Measurements from ENCODE around the gene FLAD1. TPM values are rescaled to one million over a fixed set of nuclear protein-coding genes. Genes with fewer than 3 reads are reported as not detected.
"Not testable (repeated sequence)": the region's sequence is repeated elsewhere in the genome, so short reads cannot be mapped to it uniquely, and the experiment has no call there.

The FLAD1 gene
- total RNA-seq, 2 experiments from 2014 or later, result 45.4 to 49.4 TPM

GRCh38 chr1:154978360-154978759 lies 4.8 kb upstream of the FLAD1 start:
- H3K27ac Mint-ChIP-seq, result no peak overlapping the region
- no peak for DNase-seq
- peaks cover 23% of the 10 kb centered on the region for H3K36me3 Mint-ChIP-seq
- no peaks in the 10 kb centered on the region for H3K9me3 Mint-ChIP-seq
- intact Hi-C loops (cut with micrococcal nuclease), result no loop called here
- CTCF ChIA-PET, result interaction anchor here (0.6 to 12.9 kb wide), 3 partner anchors 19 to 73 kb away, joined by 4 to 80 read pairs (median 11); no protein-coding TSS in a partner anchor
- POLR2A ChIA-PET, result no interaction called here
- H3K27me3 Mint-ChIP-seq, result no peaks in the 10 kb centered on the region
- no peak overlapping the region for H3K4me3 Mint-ChIP-seq
- H3K4me1 Mint-ChIP-seq (ENCODE audit: low read depth), result peaks cover 5% of the 10 kb centered on the region

- H3K27me3 Mint-ChIP-seq, result no peaks in the 10 kb centered on the region
- peaks cover 13% of the 10 kb centered on the region for H3K4me1 Mint-ChIP-seq (ENCODE audit: low read depth)
- peaks cover 24% of the 10 kb centered on the region for H3K36me3 Mint-ChIP-seq
- H3K4me3 Mint-ChIP-seq, result no peak overlapping the region
- DNase-seq, result no peak
- no peak overlapping the region for H3K27ac Mint-ChIP-seq
- ChIA-PET POLR2A (interaction anchor here (1.0 to 2.7 kb wide), 8 partner anchors 8 to 42 kb away, joined by 3 to 27 read pairs (median 6); partner anchors contain the start of genes CKS1B and LENEP), CTCF (interaction anchor here (1.0 to 4.4 kb wide), 8 partner anchors 8 to 103 kb away, joined by 3 to 82 read pairs (median 8); partner anchors contain the start of gene CKS1B)
- intact Hi-C loops (cut with micrococcal nuclease), result loop anchor here (5.0 kb wide), 1 partner anchor 80 kb away; the partner anchor contains the start of gene EFNA4
- no peaks in the 10 kb centered on the region for H3K9me3 Mint-ChIP-seq
Measured at GRCh38 chr1:154982341-154982740, 803 bp upstream of the FLAD1 start.

DNA sequence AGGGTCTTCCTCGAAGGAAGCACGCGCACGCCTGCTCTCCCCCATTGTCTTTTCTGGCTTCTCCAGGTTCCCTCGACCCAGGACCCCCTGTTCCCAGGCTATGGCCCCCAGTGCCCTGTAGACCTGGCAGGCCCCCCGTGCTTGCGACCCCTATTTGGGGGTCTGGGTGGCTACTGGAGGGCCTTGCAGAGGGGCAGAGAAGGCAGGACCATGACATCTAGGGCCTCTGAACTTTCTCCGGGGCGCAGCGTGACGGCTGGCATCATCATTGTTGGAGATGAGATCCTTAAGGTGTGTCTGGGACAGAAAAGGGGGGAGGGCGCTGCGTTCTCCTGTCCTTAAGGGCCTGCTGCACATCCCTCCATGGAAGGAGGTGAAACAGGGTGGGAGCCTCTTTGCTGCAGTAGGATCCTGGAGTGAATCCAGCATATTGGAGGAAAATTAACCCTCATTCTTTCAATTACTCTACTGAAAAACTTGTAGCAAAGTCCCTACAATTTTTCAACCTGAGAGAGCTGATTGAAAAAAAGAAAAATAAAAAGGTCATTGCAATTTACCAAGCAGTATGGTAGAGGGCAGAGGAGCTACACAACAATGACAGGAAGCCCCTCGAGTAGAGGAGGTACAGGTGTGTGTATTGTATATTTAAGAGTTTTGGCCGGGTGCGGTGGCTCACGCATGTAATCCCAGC lies 777 bp downstream of the FLAD1 start:
- H3K4me3 Mint-ChIP-seq, result no peak overlapping the region
- ChIA-PET POLR2A (interaction anchor here (0.7 to 2.7 kb wide), 15 partner anchors 10 to 281 kb away, joined by 3 to 27 read pairs (median 6); partner anchors contain the start of genes CKS1B, LENEP, PMVK and PYGO2), CTCF (interaction anchor here (0.9 to 4.4 kb wide), 18 partner anchors 9 to 108 kb away, joined by 3 to 82 read pairs (median 6); partner anchors contain the start of genes ADAM15, CKS1B, LENEP and PBXIP1)
- intact Hi-C loops (cut with micrococcal nuclease), result loop anchor here (1.0 to 5.0 kb wide), 5 partner anchors 10 to 100 kb away; partner anchors contain the start of genes CKS1B and EFNA4
- H3K27ac Mint-ChIP-seq, result no peak overlapping the region
- peaks cover 22% of the 10 kb centered on the region for H3K4me1 Mint-ChIP-seq (ENCODE audit: low read depth)
- H3K36me3 Mint-ChIP-seq, result peaks cover 22% of the 10 kb centered on the region
- H3K27me3 Mint-ChIP-seq, result no peaks in the 10 kb centered on the region
- peak; percentile 36 for DNase-seq
- H3K9me3 Mint-ChIP-seq, result no peaks in the 10 kb centered on the region

DNA sequence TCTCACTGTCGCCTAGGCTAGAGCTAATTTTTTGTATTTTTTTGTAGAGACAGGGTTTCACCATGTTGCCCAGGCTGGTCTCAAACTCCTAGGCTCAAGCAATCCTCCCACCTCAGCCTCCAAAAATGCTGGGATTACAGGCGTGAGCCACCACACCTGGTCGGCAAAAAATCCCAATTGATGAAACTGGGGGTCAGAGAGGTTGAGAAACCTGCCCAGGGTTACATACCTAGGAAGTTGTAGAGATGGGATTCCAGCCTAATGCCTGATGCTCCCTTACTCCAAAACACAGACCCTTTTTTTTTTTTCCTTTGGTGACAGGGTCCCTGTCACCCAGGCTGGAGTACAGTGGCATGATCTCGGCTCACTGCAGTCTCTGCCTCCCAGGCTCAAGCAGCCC lies 3.6 kb downstream of the FLAD1 start:
- POLR2A ChIA-PET, H3K27ac Mint-ChIP-seq: not testable (repeated sequence)
- CTCF ChIA-PET, result interaction anchor here (1.1 to 2.3 kb wide), 3 partner anchors 9 to 31 kb away, joined by 3 to 8 read pairs (median 4); no protein-coding TSS in a partner anchor

DNA sequence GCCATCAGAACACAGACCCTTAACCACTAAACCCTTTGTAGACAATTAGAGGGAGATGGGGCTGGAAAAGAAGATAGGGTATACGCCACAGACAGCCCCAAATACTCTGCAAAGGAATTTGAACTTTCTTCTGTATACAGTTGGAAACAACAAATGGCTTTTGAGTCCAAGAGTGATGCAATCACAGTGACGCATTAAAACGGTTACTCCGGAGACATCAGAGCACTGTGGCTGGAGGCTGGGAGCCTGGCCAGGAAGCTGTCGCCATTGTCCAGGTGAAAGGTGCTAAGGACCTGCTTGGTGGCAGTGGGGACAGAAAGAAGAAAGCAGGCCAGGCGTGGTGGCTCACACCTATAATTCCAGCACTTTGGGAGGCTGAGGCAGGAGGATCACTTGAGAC lies 4.2 kb downstream of the FLAD1 start:
- H3K4me3 Mint-ChIP-seq, result no peak overlapping the region
- H3K4me1 Mint-ChIP-seq (ENCODE audit: low read depth), result peaks cover 22% of the 10 kb centered on the region
- H3K27me3 Mint-ChIP-seq, result no peaks in the 10 kb centered on the region
- ChIA-PET CTCF (interaction anchor here (1.1 to 2.3 kb wide), 5 partner anchors 9 to 32 kb away, joined by 3 to 8 read pairs (median 4); partner anchors contain the start of gene PBXIP1), POLR2A (no interaction called here)
- no peaks in the 10 kb centered on the region for H3K9me3 Mint-ChIP-seq
- peaks cover 25% of the 10 kb centered on the region for H3K36me3 Mint-ChIP-seq
- intact Hi-C loops (cut with micrococcal nuclease), result no loop called here
- no peak overlapping the region for H3K27ac Mint-ChIP-seq
- DNase-seq, result no peak

More for the DNA sequence above, 3.6 kb downstream of the FLAD1 start:
- H3K9me3 Mint-ChIP-seq; intact Hi-C loops (cut with micrococcal nuclease); H3K4me3 Mint-ChIP-seq; H3K27me3 Mint-ChIP-seq; DNase-seq: not testable (repeated sequence)
- Mint-ChIP-seq H3K36me3 (peaks cover 25% of the 10 kb centered on the region), H3K4me1 (ENCODE audit: low read depth) (peaks cover 22% of the 10 kb centered on the region)

GRCh38 chr1:154988058-154988954 lies 5.2 kb downstream of the FLAD1 start:
- Mint-ChIP-seq H3K36me3 (peaks cover 27% of the 10 kb centered on the region), H3K27ac (no peak overlapping the region), H3K27me3 (no peaks in the 10 kb centered on the region), H3K4me1 (ENCODE audit: low read depth) (peaks cover 22% of the 10 kb centered on the region), H3K9me3 (no peaks in the 10 kb centered on the region), H3K4me3 (no peak overlapping the region)
- DNase-seq, result no peak
- intact Hi-C loops (cut with micrococcal nuclease), result no loop called here
- POLR2A ChIA-PET, result interaction anchor here (0.8 kb wide), 1 partner anchor 23 kb away, joined by 3 read pairs; no protein-coding TSS in a partner anchor
- CTCF ChIA-PET, result interaction anchor here (0.8 to 2.3 kb wide), 5 partner anchors 8 to 33 kb away, joined by 3 to 8 read pairs (median 4); partner anchors contain the start of gene PBXIP1

- ChIA-PET POLR2A (no interaction called here), CTCF (interaction anchor here (1.2 kb wide), 1 partner anchor 72 kb away, joined by 5 read pairs; no protein-coding TSS in a partner anchor)
- no peak overlapping the region for H3K27ac Mint-ChIP-seq
- no peaks in the 10 kb centered on the region for H3K9me3 Mint-ChIP-seq
- peaks cover 27% of the 10 kb centered on the region for H3K36me3 Mint-ChIP-seq
- intact Hi-C loops (cut with micrococcal nuclease), result no loop called here
- DNase-seq, result no peak
- H3K4me1 Mint-ChIP-seq (ENCODE audit: low read depth), result peaks cover 18% of the 10 kb centered on the region
- no peaks in the 10 kb centered on the region for H3K27me3 Mint-ChIP-seq
- no peak overlapping the region for H3K4me3 Mint-ChIP-seq
Measured at GRCh38 chr1:154989195-154989860, 6.2 kb downstream of the FLAD1 start.

GRCh38 chr1:154990276-154990675 lies 7.1 kb downstream of the FLAD1 start:
- DNase-seq, result no peak
- CTCF ChIA-PET, result interaction anchor here (0.6 to 1.2 kb wide), 2 partner anchors 71 to 177 kb away, joined by 3 to 5 read pairs; no protein-coding TSS in a partner anchor
- H3K27me3 Mint-ChIP-seq, result no peaks in the 10 kb centered on the region

DNA sequence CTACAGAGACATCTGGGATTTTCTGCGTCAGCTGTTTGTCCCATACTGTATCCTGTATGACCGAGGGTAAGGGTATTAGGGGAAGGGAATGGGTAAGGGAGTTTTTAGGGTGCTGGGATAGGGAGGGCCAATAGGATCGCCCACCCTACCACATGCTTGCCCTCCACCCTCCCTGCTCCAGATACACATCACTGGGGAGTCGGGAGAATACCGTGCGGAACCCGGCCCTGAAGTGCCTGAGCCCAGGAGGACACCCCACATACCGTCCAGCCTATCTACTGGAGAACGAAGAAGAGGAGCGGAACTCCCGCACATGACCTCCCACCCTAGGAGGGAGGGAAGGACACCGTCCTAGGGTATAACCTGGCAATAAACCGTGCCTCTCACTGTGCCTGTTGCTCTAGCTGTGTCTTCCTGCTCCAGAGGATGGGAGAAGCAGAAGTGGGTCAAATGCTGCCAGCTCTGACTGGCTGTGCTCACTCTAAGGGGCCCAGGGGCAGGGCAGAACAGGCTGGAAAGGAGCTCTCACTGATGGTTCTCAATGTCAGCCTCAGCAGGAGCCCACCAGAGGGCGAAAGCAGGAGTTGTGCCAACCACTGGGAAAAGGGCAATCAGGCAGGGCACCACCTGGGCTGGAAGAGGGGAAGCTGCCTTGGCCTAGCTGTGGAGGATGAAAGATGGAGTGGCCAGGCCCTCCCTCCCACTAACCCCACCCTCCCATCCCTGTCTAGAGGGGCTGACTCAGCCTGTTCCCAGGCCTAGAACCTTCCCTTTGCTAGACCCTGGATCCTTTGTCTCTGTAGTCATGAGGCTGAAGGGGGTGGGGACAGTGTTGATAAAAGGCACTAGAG lies 9.8 kb downstream of the FLAD1 start:
- ChIA-PET CTCF (interaction anchor here (1.1 to 9.4 kb wide), 4 partner anchors 9 to 92 kb away, joined by 3 to 144 read pairs (median 4); partner anchors contain the start of genes FLAD1 and PBXIP1), POLR2A (interaction anchor here (0.6 to 5.0 kb wide), 8 partner anchors 8 to 23 kb away, joined by 3 to 19 read pairs (median 4); partner anchors contain the start of genes CKS1B and FLAD1)
- H3K27ac Mint-ChIP-seq, result no peak overlapping the region
- no peaks in the 10 kb centered on the region for H3K27me3 Mint-ChIP-seq
- H3K4me1 Mint-ChIP-seq (ENCODE audit: low read depth), result peaks cover 21% of the 10 kb centered on the region
- no peaks in the 10 kb centered on the region for H3K9me3 Mint-ChIP-seq
- intact Hi-C loops (cut with micrococcal nuclease), result no loop called here
- peaks cover 23% of the 10 kb centered on the region for H3K36me3 Mint-ChIP-seq
- no peak for DNase-seq
- H3K4me3 Mint-ChIP-seq, result no peak overlapping the region

More at GRCh38 chr1:154990276-154990675, 7.1 kb downstream of the FLAD1 start:
- H3K4me3 Mint-ChIP-seq, result no peak overlapping the region
- H3K4me1 Mint-ChIP-seq (ENCODE audit: low read depth), result peaks cover 14% of the 10 kb centered on the region
- intact Hi-C loops (cut with micrococcal nuclease), result no loop called here
- POLR2A ChIA-PET, result no interaction called here
- H3K27ac Mint-ChIP-seq, result no peak overlapping the region
- H3K36me3 Mint-ChIP-seq, result peaks cover 25% of the 10 kb centered on the region
- H3K9me3 Mint-ChIP-seq, result no peaks in the 10 kb centered on the region

DNA sequence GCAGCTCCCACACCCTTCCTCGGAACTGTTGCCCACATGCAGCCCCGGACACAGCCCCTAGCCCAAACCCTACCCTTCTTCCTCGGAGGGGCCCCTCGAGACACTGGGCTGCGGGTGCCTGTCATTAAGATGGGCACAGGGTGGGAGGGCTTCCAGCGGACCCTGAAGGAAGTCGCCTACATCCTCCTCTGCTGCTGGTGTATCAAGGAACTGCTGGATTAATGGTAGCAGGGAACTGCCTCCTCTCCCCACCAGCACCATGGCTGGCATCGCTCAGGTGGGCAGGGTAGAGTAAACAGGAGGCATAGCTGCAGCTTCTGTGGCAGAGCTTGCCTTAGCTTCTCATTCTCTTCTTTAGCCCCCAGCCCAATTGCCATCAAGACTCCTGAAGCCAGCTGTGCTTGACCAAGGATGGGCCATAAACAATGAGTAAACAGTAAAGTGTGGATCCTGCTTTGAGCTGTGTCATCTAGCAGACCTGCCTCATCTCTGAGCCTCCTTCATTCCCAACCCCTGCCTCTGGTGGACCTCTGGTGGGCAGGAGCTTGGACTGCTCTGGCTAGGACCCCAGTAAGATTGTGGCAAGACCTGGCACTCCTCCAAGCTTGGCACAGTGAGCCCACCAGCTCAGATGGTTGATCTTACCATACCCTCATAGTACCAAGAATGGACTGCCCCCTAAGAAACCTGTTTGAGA lies 10.6 kb downstream of the FLAD1 start, which contains the start of gene LENEP:
TSS of gene LENEP (plus strand) at position 15 of the 697 bp plus-strand sequence. CDS start at position 37, 22 bp downstream.
- Mint-ChIP-seq H3K27me3 (no peaks in the 10 kb centered on the region), H3K4me3 (no peak within 1 kb of the TSS), H3K4me1 (ENCODE audit: low read depth) (peaks cover 19% of the 10 kb centered on the region), H3K27ac (no peak within 1 kb of the TSS), H3K36me3 (peaks cover 17% of the 10 kb centered on the region), H3K9me3 (no peaks in the 10 kb centered on the region)
- ChIA-PET CTCF (interaction anchor here (1.1 to 9.4 kb wide), 6 partner anchors 10 to 91 kb away, joined by 3 to 144 read pairs (median 6); partner anchors contain the start of genes FLAD1 and PBXIP1), POLR2A (interaction anchor here (0.6 to 5.0 kb wide), 8 partner anchors 9 to 644 kb away, joined by 3 to 19 read pairs (median 4); partner anchors contain the start of genes CKS1B, FLAD1 and PBXIP1)
- no peak for DNase-seq
- intact Hi-C loops (cut with micrococcal nuclease), result no loop called here
